Right renal cortex interstitium (tissue), 3 donors: Measurements from ENCODE around the gene NR4A2. TPM values are rescaled to one million over a fixed set of nuclear protein-coding genes. Genes with fewer than 3 reads are reported as not detected.

Source experiments
- DNase-seq, 3 donors: peaks; one replicate each; pipeline ENCODE4 v3.0.0-alpha.2; 2013; ENCODE audit warnings: low read depth in 3 of 3, low spot score in 2 of 3
- polyA plus RNA-seq, 3 donors: library from polyadenylated mRNA; unstranded; fragments of 120-200 nt; gene quantifications; one replicate each; pipeline ENCODE4 v1.2.1, GENCODE V29; 2013; ENCODE audit not compliant: insufficient read length in 3 of 3

The NR4A2 gene
- polyA plus RNA-seq, 3 donors = 0.35 to 0.82 (median 0.54) TPM

GRCh38 chr2:156340804-156341451 lies 8.4 kb upstream of the NR4A2 start:
- no peak for DNase-seq

- no peak for DNase-seq
Observed at GRCh38 chr2:156340377-156340776, 7.9 kb upstream of the NR4A2 start.

- no peak for DNase-seq
Observed at GRCh38 chr2:156339865-156340264, 7.3 kb upstream of the NR4A2 start.

GRCh38 chr2:156339110-156339847 lies 6.8 kb upstream of the NR4A2 start:
- no peak for DNase-seq

- no peak for DNase-seq
Observed at GRCh38 chr2:156338578-156338977, 6.1 kb upstream of the NR4A2 start.

- no peak for DNase-seq
Observed at GRCh38 chr2:156334496-156335478, 2.3 kb upstream of the NR4A2 start.

GRCh38 chr2:156333951-156334495 lies 1.5 kb upstream of the NR4A2 start:
- DNase-seq = no peak

- DNase-seq = no peak
Observed at GRCh38 chr2:156333274-156333950, 891 bp upstream of the NR4A2 start.

GRCh38 chr2:156332284-156332533 lies 312 bp downstream of the NR4A2 start:
- no peak for DNase-seq

GRCh38 chr2:156331572-156332283 lies 793 bp downstream of the NR4A2 start:
- no peak for DNase-seq

GRCh38 chr2:156329927-156330726 lies 2.4 kb downstream of the NR4A2 start:
- no peak for DNase-seq

- no peak for DNase-seq
Observed at GRCh38 chr2:156329031-156329926, 3.2 kb downstream of the NR4A2 start.

GRCh38 chr2:156327835-156328695 lies 4.5 kb downstream of the NR4A2 start:
- no peak for DNase-seq

GRCh38 chr2:156326526-156327095 lies 5.9 kb downstream of the NR4A2 start:
- DNase-seq = no peak

GRCh38 chr2:156325688-156326525 lies 6.6 kb downstream of the NR4A2 start:
- no peak for DNase-seq

GRCh38 chr2:156323754-156324153 lies 8.8 kb downstream of the NR4A2 start:
- DNase-seq = no peak
